Gastrocnemius medialis (tissue), 4 donors: ENCODE results near the gene KRTAP19-5.

Experiments used
- POLR2A ChIP-seq, 2 donors: fragments of 450-650 bp; IDR thresholded peaks; one replicate each; pipeline ENCODE4 v1.6.1; 2017; ENCODE audit warnings: antibody characterized with exemption in 2 of 2, mild to moderate bottlenecking in 2 of 2, moderate library complexity in 2 of 2
- TF ChIP-seq, protein P1 (sequence below), 5 experiments: fragments of 450-650 bp in 3 of 5; fragments of 200-600 bp in 2 of 5; sonication (generic) in 2 of 5; IDR thresholded peaks in 4 of 5; conservative IDR thresholded peaks in 1 of 5; 1 replicate in 4 of 5; 2 replicates in 1 of 5; pipeline ENCODE4 v1.5.1; 2016 to 2019; ENCODE audit warnings: antibody characterized with exemption in 5 of 5, mild to moderate bottlenecking in 3 of 5, moderate library complexity in 3 of 5

- TF ChIP-seq POLR2A (IDR thresholded peaks at IDR 0.05): no peak
- TF ChIP-seq, protein P1, sequence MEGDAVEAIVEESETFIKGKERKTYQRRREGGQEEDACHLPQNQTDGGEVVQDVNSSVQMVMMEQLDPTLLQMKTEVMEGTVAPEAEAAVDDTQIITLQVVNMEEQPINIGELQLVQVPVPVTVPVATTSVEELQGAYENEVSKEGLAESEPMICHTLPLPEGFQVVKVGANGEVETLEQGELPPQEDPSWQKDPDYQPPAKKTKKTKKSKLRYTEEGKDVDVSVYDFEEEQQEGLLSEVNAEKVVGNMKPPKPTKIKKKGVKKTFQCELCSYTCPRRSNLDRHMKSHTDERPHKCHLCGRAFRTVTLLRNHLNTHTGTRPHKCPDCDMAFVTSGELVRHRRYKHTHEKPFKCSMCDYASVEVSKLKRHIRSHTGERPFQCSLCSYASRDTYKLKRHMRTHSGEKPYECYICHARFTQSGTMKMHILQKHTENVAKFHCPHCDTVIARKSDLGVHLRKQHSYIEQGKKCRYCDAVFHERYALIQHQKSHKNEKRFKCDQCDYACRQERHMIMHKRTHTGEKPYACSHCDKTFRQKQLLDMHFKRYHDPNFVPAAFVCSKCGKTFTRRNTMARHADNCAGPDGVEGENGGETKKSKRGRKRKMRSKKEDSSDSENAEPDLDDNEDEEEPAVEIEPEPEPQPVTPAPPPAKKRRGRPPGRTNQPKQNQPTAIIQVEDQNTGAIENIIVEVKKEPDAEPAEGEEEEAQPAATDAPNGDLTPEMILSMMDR (IDR thresholded peaks at IDR 0.05 in 4 of 5, conservative IDR thresholded peaks at IDR 0.05 in 1 of 5): no peak
Observed at GRCh38 chr21:30515681-30516080, 13.7 kb upstream of the KRTAP19-5 start.
